RWPE1 (cell line): ENCODE results near the gene LGR6.

ENCODE experiments used
- CTCF ChIA-PET: fragments of 350-600 bp; sonication (Branson Sonifier 250); formaldehyde crosslinking; extraction: SDS; loops from one replicate; lab custom pipeline; 2021; lab: Yijun Ruan, JAX
- POLR2A ChIA-PET: fragments of 400-600 bp; formaldehyde crosslinking; extraction: SDS; loops from one replicate; lab custom pipeline; 2020; ENCODE audit warnings: antibody characterized with exemption; ENCODE audit not compliant: low non-redundant PET; lab: Yijun Ruan, JAX
- DNase-seq: peaks from one replicate; pipeline ENCODE4 v3.0.0; 2012; ENCODE audit warnings: low spot score
- H3K27ac ChIP-seq: fragments of 450-650 bp; 2 replicates; pipeline ENCODE4 v1.5.1; 2017
- CTCF ChIP-seq: fragments of 450-650 bp; conservative IDR thresholded peaks from 2 replicates; pipeline ENCODE4 v1.5.1; 2017; ENCODE audit warnings: low read depth, mild to moderate bottlenecking

Gene LGR6

GRCh38 chr1:202148391-202148790, 45.2 kb upstream of the LGR6 start:
- DNase-seq, result no peak
- ChIA-PET CTCF (no interaction called here), POLR2A (no interaction called here)
- TF ChIP-seq CTCF, result no peak
- H3K27ac ChIP-seq, result no peak overlapping the region

DNA sequence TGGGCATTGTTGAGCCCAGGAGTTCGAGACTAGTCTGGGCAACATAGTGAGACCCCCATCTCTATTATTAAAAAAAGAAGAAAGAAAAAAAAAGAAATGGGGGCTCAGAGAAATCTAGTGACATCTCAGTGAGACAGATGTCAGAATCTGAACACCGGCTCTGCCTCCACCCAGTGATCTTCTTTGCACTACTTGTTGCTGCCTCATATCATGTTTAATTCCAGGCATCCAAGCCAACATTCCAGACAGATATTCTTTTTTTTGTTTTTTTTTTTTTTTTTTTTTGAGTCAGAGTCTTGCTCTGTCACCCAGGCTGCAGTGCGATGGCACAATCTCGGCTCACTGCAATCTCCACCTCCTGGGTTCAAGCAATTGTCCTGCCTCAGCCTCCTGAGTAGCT, 44.0 kb upstream of the LGR6 start:
- DNase-seq, result no peak
- ChIA-PET POLR2A (no interaction called here), CTCF (no interaction called here)
- H3K27ac ChIP-seq, result no peak overlapping the region
- no peak for TF ChIP-seq CTCF

DNA sequence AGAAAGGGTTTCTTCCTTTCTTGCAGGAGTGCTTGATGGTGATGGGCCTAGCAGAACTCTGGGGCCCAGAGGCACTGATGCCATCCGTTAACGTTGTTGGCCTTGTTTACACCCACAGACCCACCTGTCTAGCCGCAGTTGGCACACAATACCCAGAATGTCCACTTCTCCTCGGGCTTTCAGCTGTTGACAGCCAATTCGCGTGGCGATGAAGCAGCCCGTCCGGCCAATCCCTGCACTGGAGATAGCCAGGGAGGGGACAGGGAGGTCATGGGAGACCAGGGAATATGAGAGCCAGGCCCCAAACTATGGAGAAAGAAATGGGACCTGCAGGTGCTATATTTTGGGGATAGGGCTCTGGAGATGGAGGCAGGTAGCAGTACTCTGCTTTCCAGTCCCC, 43.4 kb upstream of the LGR6 start:
- ChIA-PET POLR2A (no interaction called here), CTCF (interaction anchor here (2.3 kb wide), 1 partner anchor 15 kb away, joined by 5 read pairs; no protein-coding TSS in a partner anchor)
- H3K27ac ChIP-seq, result no peak overlapping the region
- no peak for TF ChIP-seq CTCF
- DNase-seq, result no peak

DNA sequence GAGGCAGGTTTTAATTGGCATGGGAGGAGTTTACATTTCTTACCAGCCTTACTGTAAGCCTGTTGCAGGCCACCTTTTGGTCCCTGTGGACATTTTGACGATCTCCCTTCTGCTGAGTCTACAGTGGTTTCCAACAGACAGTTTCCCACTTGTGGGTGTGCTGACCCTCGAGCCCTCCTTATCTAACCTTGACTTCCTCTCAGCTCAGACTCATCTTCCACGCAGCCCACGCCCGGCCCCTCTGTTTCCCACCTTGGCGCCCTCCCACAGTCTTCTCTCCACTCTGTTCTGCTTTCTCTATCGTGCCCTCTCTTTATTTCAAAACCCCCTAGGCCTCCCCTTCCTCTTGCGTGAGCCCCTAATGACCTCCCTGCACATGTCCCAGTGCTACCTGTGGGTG, 43.0 kb upstream of the LGR6 start:
- DNase-seq, result no peak
- ChIA-PET CTCF (interaction anchor here (1.0 to 2.3 kb wide), 2 partner anchors 16 to 38 kb away, joined by 3 to 5 read pairs; no protein-coding TSS in a partner anchor), POLR2A (no interaction called here)
- no peak for TF ChIP-seq CTCF
- H3K27ac ChIP-seq, result no peak overlapping the region

DNA sequence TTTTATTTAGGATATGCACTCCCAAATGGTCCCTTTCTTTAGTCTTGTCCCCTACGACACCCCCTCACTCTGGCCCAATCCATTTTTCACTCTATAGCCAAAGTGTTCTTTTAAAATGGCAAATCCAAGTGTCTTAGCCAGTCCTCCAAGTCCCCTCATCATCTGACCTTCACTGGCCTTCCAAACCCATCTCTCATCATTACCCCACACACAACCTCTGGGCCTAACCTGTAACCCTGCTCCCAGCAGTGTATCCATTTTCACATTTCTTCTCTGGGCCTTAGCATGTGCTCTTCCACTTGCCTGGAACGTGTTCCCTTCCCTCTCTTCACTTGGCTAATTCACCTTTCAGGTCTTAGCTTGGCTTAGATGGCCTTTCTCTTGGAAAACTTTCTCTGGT, 42.6 kb upstream of the LGR6 start:
- CTCF ChIA-PET, result interaction anchor here (1.0 to 2.3 kb wide), 2 partner anchors 16 to 38 kb away, joined by 3 to 5 read pairs; no protein-coding TSS in a partner anchor
- no peak overlapping the region for H3K27ac ChIP-seq
- TF ChIP-seq CTCF, result no peak
- DNase-seq, result no peak
- POLR2A ChIA-PET, result no interaction called here

DNA sequence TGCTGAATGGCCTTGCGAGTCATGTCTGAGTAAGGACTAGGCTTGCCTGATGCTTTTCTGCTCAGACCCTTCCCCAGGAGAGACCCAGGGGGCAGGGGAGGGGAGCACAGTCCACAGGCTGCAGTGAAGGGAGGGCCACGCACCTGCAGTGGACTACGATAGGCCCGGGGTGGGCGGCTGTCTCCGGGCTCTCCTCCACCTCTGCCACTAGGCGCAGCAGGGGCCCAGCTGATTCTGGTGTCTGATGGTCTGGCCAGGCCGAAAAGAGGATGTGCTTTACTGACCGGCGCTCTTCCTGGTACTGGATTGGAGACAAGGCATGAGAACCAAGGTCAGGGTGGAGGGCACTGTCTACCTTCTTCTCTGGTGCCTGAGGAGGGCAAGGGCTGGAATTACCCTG, 41.2 kb upstream of the LGR6 start:
- no peak overlapping the region for H3K27ac ChIP-seq
- no peak for DNase-seq
- TF ChIP-seq CTCF, result no peak
- ChIA-PET CTCF (interaction anchor here (2.3 kb wide), 1 partner anchor 17 kb away, joined by 5 read pairs; no protein-coding TSS in a partner anchor), POLR2A (no interaction called here)

DNA sequence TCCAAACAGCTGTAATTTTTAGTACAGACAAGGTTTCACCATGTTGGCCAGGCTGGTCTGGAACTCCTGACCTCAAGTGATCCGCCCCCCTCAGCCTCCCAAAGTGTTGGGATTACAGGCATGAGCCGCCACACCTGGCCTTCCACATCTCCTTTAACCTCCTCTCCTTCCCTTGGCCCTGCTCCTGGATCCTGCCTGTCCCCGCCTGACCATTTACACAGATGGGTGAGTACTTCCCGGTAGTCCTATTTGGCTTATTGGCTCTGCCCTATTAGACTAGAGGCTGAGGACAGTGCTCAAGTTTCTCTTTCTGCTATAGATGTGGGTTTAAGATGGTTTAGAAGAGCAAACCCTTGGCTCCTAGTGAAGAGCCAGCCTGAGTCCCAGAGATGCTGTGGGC, 40.3 kb upstream of the LGR6 start:
- no peak for DNase-seq
- H3K27ac ChIP-seq, result no peak overlapping the region
- ChIA-PET POLR2A (no interaction called here), CTCF (interaction anchor here (0.7 kb wide), 1 partner anchor 9 kb away, joined by 4 read pairs; no protein-coding TSS in a partner anchor)
- TF ChIP-seq CTCF, result no peak
